Right ventricle myocardium inferior (tissue), 1 donor: ENCODE measurements around the gene TBC1D22A. TPM values are rescaled to one million over a fixed set of nuclear protein-coding genes. Genes with fewer than 3 reads are reported as not detected.
"Not testable (repeated sequence)": the region's sequence is repeated elsewhere in the genome, so short reads cannot be mapped to it uniquely, and the experiment has no call there.

Source experiments
- ATAC-seq: fragments of 200-7000 bp; cut with Tn5 transposase; one replicate; pipeline ENCODE4 v1.9.1; 2020; ENCODE audit warnings: mild to moderate bottlenecking, moderate library complexity
- DNase-seq: peaks from one replicate; pipeline ENCODE4 v3.0.0; 2021; ENCODE audit errors: missing footprints
- intact Hi-C: fragments of 100-400 bp; cut with DNase I; formaldehyde crosslinking; loops from one replicate; pipeline ENCODE4 v1.11.0; 2022
- long read RNA-seq: library from polyadenylated mRNA; unstranded; transcript quantifications from one replicate; pipeline ENCODE4 v2.0.0, GENCODE V29; 2021
- total RNA-seq: library from RNA; stranded (reverse); fragmentation: NEBNext Ultra II Directional; extraction: Animal tissue kit (Norgen Biotek cat#: 25700); gene quantifications from one replicate; pipeline ENCODE4 v1.2.1, GENCODE V29; 2021
- donor health status: DM: no; HTN: yes; CAD: no; lungs with severe emphysema.

Gene TBC1D22A
- total RNA-seq, result 14.6 TPM
- long read RNA-seq, transcript TBC1D22A-201 (13 exons, 3,787 nt), result major isoform, 8 of 15 reads
- long read RNA-seq, partial matches to known transcripts, result 3 of 15 reads
- long read RNA-seq, other reads (novel, unspliced or antisense), result 3 of 15 reads

GRCh38 chr22:46762238-46763050 is at the start of gene TBC1D22A:
TBC1D22A (plus strand) TSS chr22:46762650; CDS start chr22:46762787, 137 bp downstream.
- peak; percentile 95 for ATAC-seq
- peak; percentile 98 for DNase-seq
- intact Hi-C loops, result loop anchor here (5.0 kb wide), 1 partner anchor 40 kb away; no protein-coding TSS in a partner anchor

- DNase-seq (no peak), ATAC-seq (no peak)
- intact Hi-C loops, result no loop called here
Observed at GRCh38 chr22:46714550-46714949, 47.9 kb upstream of the TBC1D22A start.

GRCh38 chr22:46719921-46720320 is 42.5 kb upstream of the TBC1D22A start:
- intact Hi-C loops, result no loop called here

GRCh38 chr22:46721501-46722085 is 40.9 kb upstream of the TBC1D22A start:
- DNase-seq, result peak; percentile 34
- ATAC-seq, result no peak
- intact Hi-C loops, result no loop called here

More at GRCh38 chr22:46719921-46720320, 42.5 kb upstream of the TBC1D22A start:
- ATAC-seq, result no peak
- peak; percentile 56 for DNase-seq

- intact Hi-C loops, result no loop called here
- no peak for ATAC-seq
Observed at GRCh38 chr22:46723882-46724281, 38.6 kb upstream of the TBC1D22A start.

DNA sequence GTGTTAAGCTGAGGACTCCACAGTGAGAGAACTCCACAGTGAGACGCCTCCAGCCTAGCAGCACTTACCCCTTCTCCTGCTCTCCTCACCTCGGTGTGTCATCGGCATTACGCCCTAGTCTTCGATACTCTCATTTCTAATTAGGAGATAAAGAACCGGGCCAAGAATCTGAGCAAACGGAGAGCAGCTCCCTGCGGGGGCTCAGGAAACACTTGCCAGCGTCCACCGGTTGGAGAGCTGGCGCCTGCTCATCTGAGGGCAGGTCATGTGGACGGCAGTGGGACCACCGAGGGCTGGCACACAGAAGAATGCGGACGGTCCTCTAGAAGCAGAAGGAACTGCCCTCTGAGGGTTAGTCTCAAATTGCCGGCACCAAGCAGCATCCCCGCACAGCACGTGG is 37.4 kb upstream of the TBC1D22A start:
- DNase-seq (peak; percentile 58), ATAC-seq (no peak)
- intact Hi-C loops, result no loop called here

More at GRCh38 chr22:46723882-46724281, 38.6 kb upstream of the TBC1D22A start:
- peak; percentile 4 for DNase-seq

DNA sequence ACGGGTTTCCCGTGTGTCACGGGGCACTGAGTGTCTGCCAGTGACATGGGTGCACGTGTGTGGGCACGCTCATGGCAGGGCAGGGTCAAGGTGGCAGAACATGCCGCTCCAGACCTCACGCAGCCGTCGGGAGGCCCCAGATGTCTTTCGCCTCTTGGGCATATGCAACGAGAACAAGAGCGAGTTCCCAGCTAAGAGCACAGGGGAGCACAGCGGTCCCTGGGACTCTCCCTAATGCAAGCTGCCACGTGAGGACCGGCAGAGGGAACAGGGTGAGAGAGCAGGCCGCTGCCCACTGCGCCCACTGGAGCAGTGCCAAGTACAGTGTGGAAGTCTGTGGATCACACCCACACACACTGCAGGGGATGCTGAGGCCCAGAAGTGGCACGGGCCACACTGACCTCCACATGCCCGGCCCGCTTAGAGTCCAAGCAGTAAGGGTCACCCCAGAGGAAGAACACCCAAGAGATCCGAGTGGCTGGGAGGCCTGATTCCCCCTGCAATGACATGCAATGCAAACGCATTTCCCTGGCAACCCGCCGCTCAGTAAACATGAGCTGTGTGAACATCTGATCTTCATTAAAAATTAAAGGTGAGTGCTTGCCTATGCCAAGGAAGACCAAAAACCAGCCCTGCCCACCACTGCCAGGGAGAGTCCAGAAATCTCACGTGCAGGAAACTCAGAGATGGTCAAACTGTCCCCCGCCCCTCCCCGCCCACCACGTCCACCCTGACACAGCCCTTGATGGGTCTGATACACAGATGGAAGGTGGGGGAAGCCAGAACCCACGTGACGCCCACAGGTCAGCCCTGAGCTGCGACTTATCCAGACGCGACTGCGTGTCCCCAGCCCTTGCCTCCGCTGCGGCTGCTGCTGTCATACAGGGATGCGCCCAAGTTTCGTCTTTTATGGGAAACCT is 36.1 kb upstream of the TBC1D22A start:
- ATAC-seq, result peak; percentile 41
- DNase-seq, result peak; percentile 70
- intact Hi-C loops, result no loop called here

- no peak for ATAC-seq
- intact Hi-C loops, result no loop called here
- DNase-seq, result no peak
Observed at GRCh38 chr22:46726986-46727317, 35.5 kb upstream of the TBC1D22A start.

- peak; percentile 17 for DNase-seq
- intact Hi-C loops, result no loop called here
- no peak for ATAC-seq
Observed at GRCh38 chr22:46727813-46728364, 34.6 kb upstream of the TBC1D22A start.

- intact Hi-C loops, result no loop called here
- peak; percentile 53 for ATAC-seq
- DNase-seq, result peak; percentile 70
Observed at GRCh38 chr22:46728470-46728869, 34.0 kb upstream of the TBC1D22A start.

DNA sequence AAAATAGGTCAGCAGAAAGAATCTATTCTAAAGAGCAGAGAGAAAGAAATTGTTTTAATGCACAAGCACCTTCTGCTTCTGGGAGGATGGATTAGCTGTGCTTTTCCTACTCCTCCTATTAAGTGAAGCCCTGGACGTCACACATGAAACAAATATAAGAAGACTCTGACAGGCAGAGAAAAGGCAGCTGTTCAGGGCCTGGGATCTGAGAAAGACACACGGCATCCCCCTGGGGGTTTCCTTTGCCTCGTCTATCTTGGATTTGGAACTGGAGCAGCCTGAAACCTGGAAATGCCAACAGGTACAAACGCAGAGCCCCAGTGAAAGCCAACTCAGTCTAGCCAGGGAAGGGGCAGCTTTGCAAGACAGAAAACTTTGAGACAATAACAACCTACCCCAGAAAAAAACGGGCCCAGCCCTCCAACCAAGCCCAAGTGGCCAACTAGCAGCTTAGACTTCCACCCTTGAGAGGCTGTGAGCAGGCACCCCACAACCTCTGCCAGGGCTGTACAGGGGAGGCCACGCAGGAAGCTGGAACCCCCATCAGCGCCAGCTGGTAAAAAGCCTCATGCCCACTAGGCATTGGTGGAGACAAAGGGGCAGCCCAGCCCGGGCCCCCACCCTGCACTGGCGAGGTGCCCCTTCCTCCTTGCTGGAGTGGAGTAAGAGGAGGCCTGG is 31.7 kb upstream of the TBC1D22A start:
- peak; percentile 51 for DNase-seq
- intact Hi-C loops, result loop anchor here (2.0 kb wide), 1 partner anchor 44 kb away; no protein-coding TSS in a partner anchor
- no peak for ATAC-seq

DNA sequence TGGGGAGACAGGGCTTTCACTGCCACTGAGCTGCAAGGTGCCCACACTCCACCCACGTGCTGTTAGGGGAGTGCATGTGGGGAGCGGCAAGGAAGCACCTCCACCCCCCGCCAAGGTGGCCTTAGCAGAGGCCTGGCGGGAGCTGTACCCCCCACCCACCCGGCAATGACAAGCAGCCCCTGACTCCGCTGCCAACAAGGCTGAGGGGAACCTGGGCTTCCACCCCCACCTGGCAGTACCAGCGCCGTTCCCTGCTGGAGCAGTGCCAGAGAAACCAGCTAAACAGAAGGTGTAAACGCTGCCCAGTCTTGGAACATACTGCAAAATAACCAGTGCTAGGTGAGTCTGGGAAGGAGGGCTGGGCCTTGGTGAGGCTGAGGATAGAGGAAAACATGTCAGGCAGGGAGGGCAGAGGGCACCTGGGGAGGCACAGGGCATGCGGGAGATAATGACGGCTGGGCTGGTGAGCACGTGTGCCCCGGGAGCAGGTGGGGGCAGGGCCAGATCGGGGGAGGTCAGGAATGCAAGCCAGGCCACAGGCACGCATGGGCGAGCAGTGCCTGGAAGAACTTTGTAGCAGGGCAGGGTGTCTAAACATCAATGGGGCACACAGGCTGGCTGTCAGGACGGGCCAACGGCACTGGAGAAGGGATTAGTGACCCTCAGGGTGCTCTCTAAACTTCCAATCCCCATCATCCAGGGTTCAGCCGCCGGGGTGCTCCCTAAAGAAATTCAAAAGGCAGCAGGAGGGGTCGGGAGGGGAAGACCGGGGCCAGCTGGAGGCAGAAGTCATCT is 31.0 kb upstream of the TBC1D22A start:
- ATAC-seq (peak; percentile 73), DNase-seq (peak; percentile 71)
- intact Hi-C loops, result loop anchor here (2.0 kb wide), 1 partner anchor 45 kb away; no protein-coding TSS in a partner anchor

GRCh38 chr22:46732041-46732379 is 30.4 kb upstream of the TBC1D22A start:
- DNase-seq (peak; percentile 63), ATAC-seq (no peak)
- intact Hi-C loops, result no loop called here

DNA sequence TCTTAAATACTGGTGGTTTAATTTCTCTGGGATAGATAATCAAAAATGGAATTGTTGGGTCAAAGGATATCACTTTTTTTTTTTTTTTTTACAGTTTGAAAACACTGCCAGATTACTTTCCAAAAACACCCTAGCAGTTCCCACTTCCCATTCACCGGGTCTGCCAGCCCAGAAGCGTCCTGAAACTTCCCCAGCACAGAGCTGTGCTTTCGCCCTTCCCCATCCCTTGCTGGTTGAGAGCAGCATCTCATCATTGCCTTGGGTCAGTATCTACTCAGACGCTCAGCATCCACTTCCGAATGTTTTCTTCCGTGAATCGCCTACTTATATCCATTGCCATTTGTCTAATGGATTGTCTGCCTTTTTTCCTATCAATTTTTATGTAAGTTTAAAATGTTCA is 29.9 kb upstream of the TBC1D22A start:
- DNase-seq (peak; percentile 5), ATAC-seq (no peak)
- intact Hi-C loops, result no loop called here

DNA sequence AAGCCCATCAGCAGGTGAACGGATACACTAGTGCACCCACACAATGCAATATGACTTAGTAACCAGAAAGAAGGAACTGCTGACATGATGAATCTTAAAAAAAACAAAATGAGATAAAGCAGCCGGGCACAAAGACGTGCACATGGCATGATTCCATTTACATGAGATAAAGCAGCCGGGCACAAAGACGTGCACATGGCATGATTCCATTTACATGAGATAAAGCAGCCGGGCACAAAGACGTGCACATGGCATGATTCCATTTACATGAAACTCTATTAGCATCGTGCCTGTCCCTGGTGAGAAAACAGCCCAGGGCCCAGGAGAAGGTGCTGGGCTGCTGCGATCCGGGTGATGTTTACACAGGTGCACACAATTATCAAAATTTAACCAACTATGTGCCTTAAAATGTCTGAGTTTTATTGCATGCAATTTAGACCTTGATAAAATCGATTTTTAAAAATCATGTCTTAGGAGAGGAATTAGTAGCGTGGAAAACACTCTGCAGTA is 28.2 kb upstream of the TBC1D22A start:
- peak; percentile 21 for ATAC-seq
- DNase-seq, intact Hi-C loops: not testable (repeated sequence)

DNA sequence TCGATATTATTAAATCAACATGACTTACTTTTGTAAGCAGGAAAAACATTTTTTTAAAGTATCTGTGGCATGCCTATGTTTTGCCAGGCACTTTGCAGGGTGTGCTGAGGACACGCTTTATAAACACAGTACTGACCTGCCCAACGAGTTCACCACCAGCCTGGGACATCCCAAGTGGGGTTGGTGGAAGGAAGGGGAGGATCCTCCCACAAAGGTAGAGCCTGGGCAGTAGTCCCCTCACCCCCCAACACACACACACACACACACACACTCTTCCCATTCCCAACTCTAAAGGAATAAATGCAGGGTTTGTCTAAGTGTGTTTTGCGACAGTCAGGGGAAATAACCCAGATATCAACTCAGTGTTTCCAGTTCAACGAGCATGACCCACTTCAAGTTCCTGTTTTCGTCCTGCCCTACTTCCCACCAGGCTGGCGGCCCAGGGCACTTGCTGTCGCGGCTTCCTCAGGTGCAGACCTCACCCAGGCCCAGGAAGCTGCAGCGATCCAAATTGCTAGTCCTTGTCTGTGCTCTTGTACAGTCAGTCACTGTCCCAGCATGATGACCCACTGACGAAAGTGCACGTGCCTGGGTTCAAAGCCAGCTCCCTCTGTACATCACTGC is 27.5 kb upstream of the TBC1D22A start:
- ATAC-seq (no peak), DNase-seq (peak; percentile 86)
- intact Hi-C loops, result loop anchor here (5.0 kb wide), 3 partner anchors 158 to 188 kb away; no protein-coding TSS in a partner anchor
